K562 (cell line): ENCODE measurements around the gene SLC25A10. TPM values are rescaled to one million over a fixed set of nuclear protein-coding genes. Genes with fewer than 3 reads are reported as not detected.
A peak's percentile ranks its signal among the peaks of the same experiment; 100 is the strongest.
"Not testable (repeated sequence)": the region's sequence is repeated elsewhere in the genome, so short reads cannot be mapped to it uniquely, and the experiment has no call there.

Experiments
- ATAC-seq: fragments of 200-7000 bp; cut with Tn5 transposase; 3 replicates; pipeline ENCODE4 v1.9.1; 2020; ENCODE audit warnings: moderate library complexity
- BruUV-seq: library from RNA; stranded (reverse); fragments of 400-500 nt; replicated peaks from 2 replicates; lab custom pipeline; 2021; lab: Mats Ljungman, UMichigan
- CTCF ChIA-PET: fragments of 300-600 bp; formaldehyde crosslinking; extraction: SDS; loops from one replicate; lab custom pipeline; 2021; ENCODE audit warnings: low intra/inter-chr PET ratio; lab: Yijun Ruan, JAX
- POLR2A ChIA-PET: fragments of 300-600, 350-650 bp; sonication (Branson Sonifier 250); formaldehyde crosslinking; extraction: SDS; loops from one replicate; lab custom pipeline; 2021; ENCODE audit warnings: antibody characterized with exemption, inconsistent platforms; lab: Yijun Ruan, JAX
- DNase-seq, 4 experiments: peaks; one replicate each; pipeline versions ENCODE4 v3.0.0 to v3.0.0-alpha.2; 2011 to 2018; ENCODE audit warnings: low spot score in 3 of 4, mixed read lengths in 3 of 4; ENCODE audit errors: extremely low read depth in 1 of 4
- FAIRE-seq: peaks from 2 replicates; lab custom pipeline; 2011; peaks lifted over from hg19 to GRCh38; lab: Jason Lieb, UNC
- H2AFZ ChIP-seq: 2 replicates; pipeline ENCODE4 v1.6.0; 2011; ENCODE audit warnings: low read depth, low read length, control low read depth, inconsistent platforms
- H3K27ac ChIP-seq: fragments of 200-600 bp; 3 replicates; pipeline ENCODE4 v1.8.0; 2011; ENCODE audit warnings: low read depth, mild to moderate bottlenecking, control low read depth, inconsistent platforms, low read length, moderate library complexity, mixed read lengths; ENCODE audit errors: extremely low read depth
- H3K27me3 ChIP-seq, 2 experiments: fragments of 300-600 bp in 1 of 2; 2 replicates in 1 of 2; 3 replicates in 1 of 2; pipeline versions ENCODE4 v1.6.0 to v1.8.0; 2011; ENCODE audit warnings: inconsistent platforms in 2 of 2, low read length in 2 of 2, mild to moderate bottlenecking in 1 of 2, mixed read lengths in 1 of 2, moderate library complexity in 1 of 2; ENCODE audit not compliant: control insufficient read depth in 2 of 2, insufficient read depth in 2 of 2
- H3K36me3 ChIP-seq: fragments of 300-600 bp; 3 replicates; pipeline ENCODE4 v1.8.0; 2011; ENCODE audit warnings: mild to moderate bottlenecking, low read length, inconsistent platforms; ENCODE audit not compliant: control insufficient read depth, insufficient read depth
- H3K4me1 ChIP-seq, 2 experiments: fragments of 200-600 bp in 1 of 2; replicated peaks in 1 of 2; 2 replicates in 1 of 2; 3 replicates in 1 of 2; pipeline versions ENCODE4 v1.5.1 to v1.8.0; 2011; ENCODE audit warnings: inconsistent platforms in 2 of 2, low read length in 2 of 2, mild to moderate bottlenecking in 1 of 2, mixed read lengths in 1 of 2, moderate library complexity in 1 of 2; ENCODE audit not compliant: control insufficient read depth in 2 of 2, insufficient read depth in 2 of 2
- H3K4me2 ChIP-seq: 2 replicates; pipeline ENCODE4 v1.6.1; 2011; ENCODE audit warnings: low read length, control low read depth, inconsistent platforms, mixed read lengths; ENCODE audit not compliant: insufficient read depth
- H3K4me3 ChIP-seq: fragments of 200-600 bp; sonication (generic), shearing (Covaris generic); 2 replicates; pipeline ENCODE4 v1.5.1; 2016; ENCODE audit warnings: control low read depth, inconsistent platforms
- H3K79me2 ChIP-seq: fragments of 200-600 bp; 3 replicates; pipeline ENCODE4 v1.8.0; 2011; ENCODE audit warnings: low read length, inconsistent platforms; ENCODE audit not compliant: control insufficient read depth, insufficient read depth
- H3K9ac ChIP-seq, 2 experiments: 2 replicates each; pipeline versions ENCODE4 v1.6.0 to v1.6.1; 2011; ENCODE audit warnings: low read depth in 2 of 2, low read length in 2 of 2, control low read depth in 1 of 2, inconsistent platforms in 1 of 2, mild to moderate bottlenecking in 1 of 2, mixed read lengths in 1 of 2; ENCODE audit not compliant: insufficient read depth in 1 of 2
- H3K9me1 ChIP-seq: one replicate; pipeline ENCODE4 v1.6.0; 2011; ENCODE audit warnings: inconsistent platforms, mild to moderate bottlenecking, low read length, moderate library complexity; ENCODE audit not compliant: control insufficient read depth, insufficient read depth
- H3K9me3 ChIP-seq: replicated peaks from 2 replicates; pipeline ENCODE4 v1.5.1; 2011; ENCODE audit warnings: low read depth, low read length, inconsistent platforms; ENCODE audit not compliant: control insufficient read depth, insufficient read depth
- H4K20me1 ChIP-seq: replicated peaks from 2 replicates; pipeline ENCODE4 v1.6.1; 2011; ENCODE audit warnings: low read length, inconsistent platforms, mixed read lengths; ENCODE audit not compliant: control insufficient read depth, insufficient read depth
- BCOR ChIP-seq: fragments of 450-650 bp; IDR thresholded peaks from 2 replicates; pipeline ENCODE4 v1.6.1; 2016
- CBFA2T2 ChIP-seq: fragments of 450-650 bp; conservative IDR thresholded peaks from 2 replicates; pipeline ENCODE4 v1.6.1; 2017; ENCODE audit warnings: mild to moderate bottlenecking
- CBFA2T3 ChIP-seq: fragments of 450-650 bp; IDR thresholded peaks from 2 replicates; pipeline ENCODE4 v1.6.1; 2017
- GTF2E2 ChIP-seq: fragments of 200-800 bp; sonication (Bioruptor generic); IDR thresholded peaks from 2 replicates; pipeline ENCODE4 v1.6.1; 2016; ENCODE audit warnings: missing genetic modification characterization, missing compliant biosample characterization
- KLF10 ChIP-seq: fragments of 250-450 bp; sonication (Bioruptor Pico); IDR thresholded peaks from 2 replicates; pipeline ENCODE4 v1.6.1; 2021; ENCODE audit warnings: matching md5 sums
- KLF6 ChIP-seq: fragments of 250-450 bp; sonication (Bioruptor Pico); IDR thresholded peaks from 2 replicates; pipeline ENCODE4 v1.4.0; 2020; ENCODE audit warnings: mild to moderate bottlenecking, moderate library complexity, borderline replicate concordance
- NFIC ChIP-seq: fragments of 450-650 bp; IDR thresholded peaks from 2 replicates; pipeline ENCODE4 v1.6.1; 2017; ENCODE audit warnings: mild to moderate bottlenecking, inconsistent platforms
- ZNF121 ChIP-seq: sonication (generic); formaldehyde crosslinking; conservative IDR thresholded peaks from 2 replicates; pipeline ENCODE4 v1.8.0; 2022; ENCODE audit warnings: missing genetic modification reagents
- ZNF263 ChIP-seq: sonication (generic); formaldehyde crosslinking; IDR thresholded peaks from 2 replicates; pipeline ENCODE4 v1.8.0; 2022; ENCODE audit warnings: mild to moderate bottlenecking, missing genetic modification reagents, borderline replicate concordance
- ZNF311 ChIP-seq: fragments of 250-450 bp; sonication (Bioruptor Pico); IDR thresholded peaks from 2 replicates; pipeline ENCODE4 v1.4.0; 2020; ENCODE audit warnings: mild to moderate bottlenecking, moderate library complexity
- WGBS: fragments of 100-300 bp; shearing (Covaris generic); methylation state at CpG from one replicate; pipeline ENCODE4 v1.1.6; 2016; ENCODE audit warnings: low coverage, mixed read lengths; ENCODE audit not compliant: insufficient coverage; ENCODE audit errors: missing lambda C conversion rate; 5-methylcytosine and 5-hydroxymethylcytosine counted together
- in situ Hi-C: fragments of 300-500 bp; cut with MboI; formaldehyde crosslinking; loops from 4 replicates; pipeline ENCODE4 v1.15.0; 2018; ENCODE audit warnings: inconsistent platforms, mixed read lengths
- intact Hi-C: fragments of 100-400 bp; cut with micrococcal nuclease; formaldehyde crosslinking; loops from 2 replicates; pipeline ENCODE4 v1.14.2; 2022
- polyA plus RNA-seq, 8 experiments: library from polyadenylated mRNA; depleted of rRNA in 4 of 8; stranded (reverse) in 5 of 8; unstranded in 3 of 8; fragments of >200 nt; fragmentation: Nextera tagmentation in 2 of 8; fragmentation: Illumina TruSeq in 1 of 8; extraction: Ambion mirVana in 2 of 8; extraction: Trizol in 1 of 8; gene quantifications; 2 replicates each; pipeline versions ENCODE4 v1.2.1 to v1.2.3, GENCODE V29; 2011 to 2014; ENCODE audit warnings: inconsistent platforms in 1 of 8, missing spikeins in 1 of 8
- total RNA-seq, 7 experiments: library from RNA; depleted of rRNA in 6 of 7; stranded (reverse); fragments of >200 nt in 6 of 7; fragmentation: Illumina TruSeq in 2 of 7; extraction: Trizol in 2 of 7; gene quantifications; 2 replicates each; pipeline versions ENCODE4 v1.2.1 to v1.2.3, GENCODE V29; 2011 to 2021; ENCODE audit warnings: low replicate concordance in 1 of 7
- TF ChIP-seq, protein P1 (sequence below), 2 experiments: IDR thresholded peaks; 2 replicates each; pipeline ENCODE4 v1.6.1; 2011; ENCODE audit warnings: borderline replicate concordance in 1 of 2, control low read depth in 1 of 2, low read depth in 1 of 2, low read length in 1 of 2, mild to moderate bottlenecking in 1 of 2, mixed read lengths in 1 of 2, moderate library complexity in 1 of 2; ENCODE audit not compliant: insufficient read depth in 1 of 2, insufficient read length in 1 of 2, poor library complexity in 1 of 2, severe bottlenecking in 1 of 2; ENCODE audit errors: extremely low read depth in 1 of 2
- TF ChIP-seq, protein P2 (sequence below): fragments of 250-450 bp; sonication (Bioruptor Pico); IDR thresholded peaks from 2 replicates; pipeline ENCODE4 v1.6.1; 2021; ENCODE audit warnings: mild to moderate bottlenecking
- TF ChIP-seq, protein P3 (sequence below): fragments of 250-450 bp; sonication (Bioruptor Pico); IDR thresholded peaks from 2 replicates; pipeline ENCODE4 v1.5.0; 2021

SLC25A10 gene
- total and polyA plus RNA-seq, 9 of the 15 experiments (the other 6 are each of a cell fraction or from before 2014, with no cell fraction given): 0.10 to 85.6 (median 34.3) TPM

DNA sequence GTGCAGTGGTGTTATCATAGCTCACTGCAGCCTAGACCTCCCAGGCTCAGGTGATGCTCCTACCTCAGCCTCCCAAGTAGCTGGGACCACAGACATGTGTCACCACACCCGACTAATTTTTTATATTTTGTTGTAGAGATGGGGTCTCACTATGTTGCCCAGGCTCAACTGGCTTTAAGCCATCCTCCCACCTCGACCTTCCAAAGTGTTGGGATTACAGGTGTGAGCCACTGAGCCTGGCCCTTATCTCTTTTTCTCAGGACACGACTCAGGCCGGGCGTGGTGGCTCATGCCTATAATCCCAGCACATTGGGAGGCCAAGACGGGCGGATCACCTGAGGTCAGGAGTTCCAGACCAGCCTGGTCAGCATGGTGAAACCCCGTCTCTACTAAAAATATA is 27.5 kb downstream of the SLC25A10 start:
- TF ChIP-seq BCOR: peak; percentile 73
- TF ChIP-seq NFIC: peak; percentile 80
- TF ChIP-seq CBFA2T3: peak; percentile 58
- peak; percentile 95 for TF ChIP-seq ZNF121 (CRISPR knock-in tag)
- peak; percentile 28; the same call in 1 of the 2 replicates for TF ChIP-seq CBFA2T2
- H3K9me1 ChIP-seq, H2AFZ ChIP-seq, H3K27me3 ChIP-seq, FAIRE-seq, H3K4me3 ChIP-seq, H3K79me2 ChIP-seq, H3K36me3 ChIP-seq, H3K9me3 ChIP-seq, CTCF ChIA-PET, H3K4me2 ChIP-seq, intact Hi-C loops, H4K20me1 ChIP-seq, H3K9ac ChIP-seq, DNase-seq, H3K27ac ChIP-seq, ATAC-seq, BruUV-seq: not testable (repeated sequence)
- POLR2A ChIA-PET: interaction anchor here (0.7 to 1.1 kb wide), 3 partner anchors 14 to 21 kb away, joined by 3 to 4 read pairs (median 3); no protein-coding TSS in a partner anchor
- peaks cover 25 to 52% of the 10 kb centered on the region in 2 experiments for H3K4me1 ChIP-seq
- WGBS: 25% methylated on average over 8 of the region's 8 CpGs
- in situ Hi-C loops: loop anchor here (5.0 kb wide), 1 partner anchor 68 kb away; no protein-coding TSS in a partner anchor

DNA sequence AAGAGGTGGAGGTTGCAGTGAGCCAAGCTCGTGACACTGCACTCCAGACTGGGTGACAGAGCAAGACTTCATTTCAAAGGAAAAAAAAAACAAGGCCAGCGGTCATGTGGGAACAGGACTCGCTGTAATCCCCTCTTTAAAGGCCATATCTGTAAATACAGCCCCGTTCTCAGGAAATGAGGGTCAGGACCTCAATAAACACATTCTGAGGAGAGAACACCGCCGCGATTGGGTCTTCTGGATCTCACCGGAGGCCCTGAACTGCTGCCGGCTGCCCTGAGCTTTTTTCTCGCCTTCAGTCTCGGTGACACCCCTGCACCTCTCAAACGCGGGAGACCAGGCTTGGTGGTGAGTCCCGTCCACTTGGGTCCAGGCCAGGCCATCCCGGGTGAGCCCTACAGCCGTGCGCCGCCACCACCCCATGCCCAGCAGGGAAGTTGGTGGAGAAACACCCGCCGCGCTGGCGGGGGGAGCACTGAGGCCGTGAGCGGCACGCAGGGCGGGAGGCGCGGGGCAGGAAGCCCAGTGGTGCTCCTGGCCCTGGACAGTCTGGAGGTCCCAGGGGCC is 28.4 kb downstream of the SLC25A10 start:
- Histone ChIP-seq H3K9me1 (no peaks in the 10 kb centered on the region), H3K9ac (peak overlapping the region in 1 of 2 experiments; percentile 75; a peak in 3 of 4 replicates), H3K27ac (peak overlapping the region; percentile 36; the same call in 2 of the 3 replicates), H4K20me1 (no peaks in the 10 kb centered on the region), H3K9me3 (no peaks in the 10 kb centered on the region), H2AFZ (peak overlapping the region; percentile 72), H3K4me3 (no peak overlapping the region), H3K4me1 (peaks cover 22 to 43% of the 10 kb centered on the region in 2 experiments), H3K79me2 (no peaks in the 10 kb centered on the region), H3K4me2 (peak overlapping the region; percentile 29), H3K36me3 (no peaks in the 10 kb centered on the region), H3K27me3 (no peaks in the 10 kb centered on the region)
- DNase-seq (peak in 3 of 4 experiments; percentile 41 to 83 (median 68)), FAIRE-seq (peak; percentile 81), ATAC-seq (peak; percentile 73)
- no TSS peak for BruUV-seq
- 8% methylated on average over 18 of the region's 28 CpGs for WGBS
- ChIA-PET POLR2A (interaction anchor here (0.6 to 1.4 kb wide), 5 partner anchors 10 to 94 kb away, joined by 3 to 7 read pairs (median 3); partner anchors contain the start of gene PPP1R27), CTCF (no interaction called here)
- in situ Hi-C loops: no loop called here
- intact Hi-C loops: no loop called here
- no peak for TF ChIP-seq GTF2E2 (tag)
- TF ChIP-seq ZNF311: no peak
- TF ChIP-seq, protein P1, sequence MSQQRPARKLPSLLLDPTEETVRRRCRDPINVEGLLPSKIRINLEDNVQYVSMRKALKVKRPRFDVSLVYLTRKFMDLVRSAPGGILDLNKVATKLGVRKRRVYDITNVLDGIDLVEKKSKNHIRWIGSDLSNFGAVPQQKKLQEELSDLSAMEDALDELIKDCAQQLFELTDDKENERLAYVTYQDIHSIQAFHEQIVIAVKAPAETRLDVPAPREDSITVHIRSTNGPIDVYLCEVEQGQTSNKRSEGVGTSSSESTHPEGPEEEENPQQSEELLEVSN (IDR thresholded peaks at IDR 0.05; ENCODE audit: borderline replicate concordance in 1 of 2, extremely low read depth in 1 of 2, insufficient read depth in 1 of 2, insufficient read length in 1 of 2, low read depth in 1 of 2, low read length in 1 of 2, poor library complexity in 1 of 2, severe bottlenecking in 1 of 2): peak; percentile 15 to 30
- TF ChIP-seq KLF10 (CRISPR knock-in tag): no peak
- TF ChIP-seq ZNF263 (CRISPR knock-in tag): peak; percentile 67
- no peak for TF ChIP-seq KLF6
- TF ChIP-seq, protein P2, sequence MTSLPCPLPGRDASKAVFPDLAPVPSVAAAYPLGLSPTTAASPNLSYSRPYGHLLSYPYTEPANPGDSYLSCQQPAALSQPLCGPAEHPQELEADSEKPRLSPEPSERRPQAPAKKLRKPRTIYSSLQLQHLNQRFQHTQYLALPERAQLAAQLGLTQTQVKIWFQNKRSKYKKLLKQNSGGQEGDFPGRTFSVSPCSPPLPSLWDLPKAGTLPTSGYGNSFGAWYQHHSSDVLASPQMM (CRISPR knock-in tag): no peak
- TF ChIP-seq, protein P3, sequence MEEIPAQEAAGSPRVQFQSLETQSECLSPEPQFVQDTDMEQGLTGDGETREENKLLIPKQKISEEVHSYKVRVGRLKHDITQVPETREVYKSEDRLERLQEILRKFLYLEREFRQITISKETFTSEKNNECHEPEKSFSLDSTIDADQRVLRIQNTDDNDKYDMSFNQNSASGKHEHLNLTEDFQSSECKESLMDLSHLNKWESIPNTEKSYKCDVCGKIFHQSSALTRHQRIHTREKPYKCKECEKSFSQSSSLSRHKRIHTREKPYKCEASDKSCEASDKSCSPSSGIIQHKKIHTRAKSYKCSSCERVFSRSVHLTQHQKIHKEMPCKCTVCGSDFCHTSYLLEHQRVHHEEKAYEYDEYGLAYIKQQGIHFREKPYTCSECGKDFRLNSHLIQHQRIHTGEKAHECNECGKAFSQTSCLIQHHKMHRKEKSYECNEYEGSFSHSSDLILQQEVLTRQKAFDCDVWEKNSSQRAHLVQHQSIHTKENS (CRISPR knock-in tag): no peak
